GM23338 (cell line): ENCODE data around the gene TADA2A. TPM values are rescaled to one million over a fixed set of nuclear protein-coding genes. Genes with fewer than 3 reads are reported as not detected.

Experiments used
- ATAC-seq: fragments of 200-7000 bp; cut with Tn5 transposase; 3 replicates; pipeline ENCODE4 v1.9.1; 2020
- DNase-seq: peaks from one replicate; pipeline ENCODE4 v3.0.0-alpha.2; 2015; ENCODE audit warnings: low spot score
- H2AFZ ChIP-seq: fragments of 200-600 bp; sonication (generic); 2 replicates; pipeline ENCODE4 v1.8.0; 2016; ENCODE audit warnings: antibody characterized with exemption, mild to moderate bottlenecking, moderate library complexity
- H3F3A ChIP-seq: fragments of 200-600 bp; sonication (generic); replicated peaks from 2 replicates; pipeline ENCODE4 v1.8.0; 2017; ENCODE audit warnings: antibody characterized with exemption, mixed run types, low read depth
- H3K27ac ChIP-seq: fragments of 200-600 bp; sonication (generic); 2 replicates; pipeline ENCODE4 v1.6.1; 2016; ENCODE audit warnings: low read depth
- H3K27me3 ChIP-seq: fragments of 200-600 bp; sonication (generic); 2 replicates; pipeline ENCODE4 v1.8.0; 2016; ENCODE audit warnings: mild to moderate bottlenecking, mixed run types, moderate library complexity; ENCODE audit not compliant: insufficient read depth
- H3K36me3 ChIP-seq: fragments of 200-600 bp; sonication (generic); 2 replicates; pipeline ENCODE4 v1.8.0; 2016; ENCODE audit warnings: mild to moderate bottlenecking; ENCODE audit not compliant: insufficient read depth
- H3K4me1 ChIP-seq: fragments of 200-600 bp; sonication (generic); 2 replicates; pipeline ENCODE4 v1.8.0; 2016; ENCODE audit warnings: mild to moderate bottlenecking, moderate library complexity; ENCODE audit not compliant: insufficient read depth
- H3K4me2 ChIP-seq: fragments of 200-600 bp; sonication (generic); 2 replicates; pipeline ENCODE4 v1.7.1; 2017; ENCODE audit warnings: mixed run types
- H3K4me3 ChIP-seq: fragments of 200-600 bp; sonication (generic); 2 replicates; pipeline ENCODE4 v1.6.1; 2016; ENCODE audit warnings: mixed run types
- H3K79me2 ChIP-seq: fragments of 200-600 bp; sonication (generic); replicated peaks from 2 replicates; pipeline ENCODE4 v1.8.0; 2017; ENCODE audit warnings: mild to moderate bottlenecking; ENCODE audit not compliant: insufficient read depth
- H3K9me2 ChIP-seq: fragments of 200-600 bp; sonication (generic); 2 replicates; pipeline ENCODE4 v1.8.0; 2017; ENCODE audit not compliant: insufficient read depth
- H4K20me1 ChIP-seq: fragments of 200-600 bp; sonication (generic); replicated peaks from 2 replicates; pipeline ENCODE4 v1.8.0; 2017; ENCODE audit warnings: mild to moderate bottlenecking; ENCODE audit not compliant: insufficient read depth
- H3K27ac Mint-ChIP-seq: 2 replicates; pipeline ENCODE4 v1.8.0; 2020; ENCODE audit warnings: inconsistent platforms, mild to moderate bottlenecking, moderate library complexity, mixed read lengths
- H3K27me3 Mint-ChIP-seq: 3 replicates; pipeline ENCODE4 v1.8.0; 2022; ENCODE audit warnings: low read depth, mild to moderate bottlenecking, moderate library complexity, mixed read lengths, inconsistent platforms; ENCODE audit not compliant: insufficient read depth, poor library complexity
- H3K36me3 Mint-ChIP-seq: 3 replicates; pipeline ENCODE4 v1.8.0; 2021; ENCODE audit warnings: low read depth, mild to moderate bottlenecking, inconsistent platforms, moderate library complexity, mixed read lengths
- H3K4me1 Mint-ChIP-seq: 3 replicates; pipeline ENCODE4 v1.8.0; 2020; ENCODE audit warnings: mild to moderate bottlenecking, inconsistent platforms, mixed read lengths
- H3K4me3 Mint-ChIP-seq: 3 replicates; pipeline ENCODE4 v1.8.0; 2021; ENCODE audit warnings: moderate library complexity, mild to moderate bottlenecking, inconsistent platforms, mixed read lengths
- H3K9me3 Mint-ChIP-seq: 3 replicates; pipeline ENCODE4 v1.8.0; 2020; ENCODE audit warnings: moderate library complexity, mild to moderate bottlenecking, inconsistent platforms, mixed read lengths
- CREB1 ChIP-seq: fragments of 250-450 bp; sonication (Bioruptor Pico); IDR thresholded peaks from 2 replicates; pipeline ENCODE4 v1.5.0; 2020; ENCODE audit warnings: low read depth, mild to moderate bottlenecking, moderate library complexity
- EZH2 ChIP-seq: fragments of 200-600 bp; sonication (generic); IDR thresholded peaks from one replicate; pipeline ENCODE4 v1.8.0; 2017; ENCODE audit warnings: antibody characterized with exemption, mild to moderate bottlenecking, low read depth; ENCODE audit not compliant: unreplicated experiment
- EZH2phosphoT487 ChIP-seq: fragments of 200-600 bp; sonication (generic); IDR thresholded peaks from one replicate; pipeline ENCODE4 v1.8.1; 2018; ENCODE audit warnings: antibody characterized with exemption; ENCODE audit not compliant: unreplicated experiment
- JUNB ChIP-seq: IDR thresholded peaks from one replicate; pipeline ENCODE4 v1.6.1; 2016; ENCODE audit warnings: antibody characterized with exemption; ENCODE audit not compliant: unreplicated experiment
- NANOG ChIP-seq: IDR thresholded peaks from 2 replicates; pipeline ENCODE4 v1.6.1; 2016; ENCODE audit warnings: antibody characterized with exemption, borderline replicate concordance
- POLR2AphosphoS5 ChIP-seq: IDR thresholded peaks from 2 replicates; pipeline ENCODE4 v1.6.1; 2016; ENCODE audit warnings: antibody characterized with exemption, low read depth
- STAT1 ChIP-seq: IDR thresholded peaks from one replicate; pipeline ENCODE4 v1.6.1; 2016; ENCODE audit warnings: antibody characterized with exemption; ENCODE audit not compliant: unreplicated experiment
- ZNF114 ChIP-seq: fragments of 250-450 bp; sonication (Bioruptor Pico); IDR thresholded peaks from 2 replicates; pipeline ENCODE4 v1.5.0; 2020; ENCODE audit warnings: mild to moderate bottlenecking, moderate library complexity
- ZNF331 ChIP-seq: fragments of 250-450 bp; sonication (Bioruptor Pico); IDR thresholded peaks from 2 replicates; pipeline ENCODE4 v1.5.0; 2020; ENCODE audit warnings: low read depth, mild to moderate bottlenecking, moderate library complexity
- polyA plus RNA-seq: library from polyadenylated mRNA; unstranded; fragments of >200 nt; fragmentation: Nextera tagmentation; extraction: Ambion mirVana; gene quantifications from 2 replicates; pipeline ENCODE4 v1.2.1, GENCODE V29; 2016
- total RNA-seq: library from RNA; depleted of rRNA; stranded (reverse); fragments of >200 nt; shearing (Covaris generic); gene quantifications from 2 replicates; pipeline ENCODE4 v1.2.3, GENCODE V29; 2014
- TF ChIP-seq, protein P1 (sequence below): IDR thresholded peaks from one replicate; pipeline ENCODE4 v1.6.1; 2018; ENCODE audit warnings: antibody characterized with exemption; ENCODE audit not compliant: unreplicated experiment
- TF ChIP-seq, protein P2 (sequence below): fragments of 250-450 bp; sonication (Bioruptor Pico); IDR thresholded peaks from 2 replicates; pipeline ENCODE4 v1.5.0; 2020; ENCODE audit warnings: mild to moderate bottlenecking, moderate library complexity
- TF ChIP-seq, protein P3 (sequence below), 2 experiments: fragments of 200-600 bp in 1 of 2; sonication (generic) in 1 of 2; conservative IDR thresholded peaks; 2 replicates each; pipeline versions ENCODE4 v1.5.1 to v1.6.1; 2016 to 2017; ENCODE audit warnings: antibody characterized with exemption in 2 of 2, low read depth in 2 of 2, mild to moderate bottlenecking in 2 of 2, moderate library complexity in 1 of 2
- TF ChIP-seq, protein P4 (sequence below): IDR thresholded peaks from 2 replicates; pipeline ENCODE4 v1.6.1; 2016; ENCODE audit warnings: antibody characterized with exemption

The TADA2A gene
- total and polyA plus RNA-seq, 2 experiments from 2014 or later: 14.5 to 17.1 TPM

DNA sequence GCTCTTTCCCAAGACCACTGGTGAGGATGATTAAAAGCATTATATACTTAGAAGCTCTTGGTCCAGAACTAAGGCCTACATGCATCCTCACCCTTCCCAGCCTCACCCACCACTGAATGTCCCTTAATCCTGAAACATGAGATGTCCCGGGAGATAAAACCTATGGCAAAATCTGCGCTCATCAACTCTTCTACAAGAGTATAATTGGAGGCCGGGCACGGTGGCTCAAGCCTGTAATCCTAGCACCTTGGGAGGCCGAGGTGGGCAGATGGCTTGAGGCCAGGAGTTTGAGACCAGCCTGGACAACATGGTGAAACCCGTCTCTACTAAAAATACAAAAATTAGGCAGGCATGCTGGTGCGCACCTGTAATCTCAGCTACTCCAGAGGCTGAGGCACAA lies 13.3 kb upstream of the TADA2A start:
- Histone ChIP-seq H3K4me3 (no peak overlapping the region), H3F3A (no peaks in the 10 kb centered on the region), H3K27ac (no peak overlapping the region), H3K9me2 (no peaks in the 10 kb centered on the region), H3K27me3 (no peaks in the 10 kb centered on the region), H4K20me1 (no peaks in the 10 kb centered on the region; the same call in 1 of the 2 replicates), H3K4me2 (no peak overlapping the region), H3K79me2 (no peaks in the 10 kb centered on the region), H3K4me1 (no peaks in the 10 kb centered on the region; the same call in 1 of the 2 replicates), H3K36me3 (no peaks in the 10 kb centered on the region), H2AFZ (no peak overlapping the region)
- H3K4me3 Mint-ChIP-seq: no peak overlapping the region
- DNase-seq: no peak
- no peaks in the 10 kb centered on the region for H3K9me3 Mint-ChIP-seq
- peaks cover 3% of the 10 kb centered on the region for H3K27me3 Mint-ChIP-seq
- no peaks in the 10 kb centered on the region for H3K36me3 Mint-ChIP-seq
- H3K27ac Mint-ChIP-seq: no peak overlapping the region
- ATAC-seq: no peak
- H3K4me1 Mint-ChIP-seq: peaks cover 3% of the 10 kb centered on the region; the same call in 2 of the 3 replicates
- TF ChIP-seq, protein P1, sequence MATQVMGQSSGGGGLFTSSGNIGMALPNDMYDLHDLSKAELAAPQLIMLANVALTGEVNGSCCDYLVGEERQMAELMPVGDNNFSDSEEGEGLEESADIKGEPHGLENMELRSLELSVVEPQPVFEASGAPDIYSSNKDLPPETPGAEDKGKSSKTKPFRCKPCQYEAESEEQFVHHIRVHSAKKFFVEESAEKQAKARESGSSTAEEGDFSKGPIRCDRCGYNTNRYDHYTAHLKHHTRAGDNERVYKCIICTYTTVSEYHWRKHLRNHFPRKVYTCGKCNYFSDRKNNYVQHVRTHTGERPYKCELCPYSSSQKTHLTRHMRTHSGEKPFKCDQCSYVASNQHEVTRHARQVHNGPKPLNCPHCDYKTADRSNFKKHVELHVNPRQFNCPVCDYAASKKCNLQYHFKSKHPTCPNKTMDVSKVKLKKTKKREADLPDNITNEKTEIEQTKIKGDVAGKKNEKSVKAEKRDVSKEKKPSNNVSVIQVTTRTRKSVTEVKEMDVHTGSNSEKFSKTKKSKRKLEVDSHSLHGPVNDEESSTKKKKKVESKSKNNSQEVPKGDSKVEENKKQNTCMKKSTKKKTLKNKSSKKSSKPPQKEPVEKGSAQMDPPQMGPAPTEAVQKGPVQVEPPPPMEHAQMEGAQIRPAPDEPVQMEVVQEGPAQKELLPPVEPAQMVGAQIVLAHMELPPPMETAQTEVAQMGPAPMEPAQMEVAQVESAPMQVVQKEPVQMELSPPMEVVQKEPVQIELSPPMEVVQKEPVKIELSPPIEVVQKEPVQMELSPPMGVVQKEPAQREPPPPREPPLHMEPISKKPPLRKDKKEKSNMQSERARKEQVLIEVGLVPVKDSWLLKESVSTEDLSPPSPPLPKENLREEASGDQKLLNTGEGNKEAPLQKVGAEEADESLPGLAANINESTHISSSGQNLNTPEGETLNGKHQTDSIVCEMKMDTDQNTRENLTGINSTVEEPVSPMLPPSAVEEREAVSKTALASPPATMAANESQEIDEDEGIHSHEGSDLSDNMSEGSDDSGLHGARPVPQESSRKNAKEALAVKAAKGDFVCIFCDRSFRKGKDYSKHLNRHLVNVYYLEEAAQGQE: no peak
- TF ChIP-seq POLR2AphosphoS5 (no peak), ZNF114 (CRISPR knock-in tag) (no peak), EZH2phosphoT487 (no peak), JUNB (no peak), ZNF331 (CRISPR knock-in tag) (no peak), CREB1 (no peak), NANOG (no peak), EZH2 (no peak), STAT1 (no peak)
- TF ChIP-seq, protein P2, sequence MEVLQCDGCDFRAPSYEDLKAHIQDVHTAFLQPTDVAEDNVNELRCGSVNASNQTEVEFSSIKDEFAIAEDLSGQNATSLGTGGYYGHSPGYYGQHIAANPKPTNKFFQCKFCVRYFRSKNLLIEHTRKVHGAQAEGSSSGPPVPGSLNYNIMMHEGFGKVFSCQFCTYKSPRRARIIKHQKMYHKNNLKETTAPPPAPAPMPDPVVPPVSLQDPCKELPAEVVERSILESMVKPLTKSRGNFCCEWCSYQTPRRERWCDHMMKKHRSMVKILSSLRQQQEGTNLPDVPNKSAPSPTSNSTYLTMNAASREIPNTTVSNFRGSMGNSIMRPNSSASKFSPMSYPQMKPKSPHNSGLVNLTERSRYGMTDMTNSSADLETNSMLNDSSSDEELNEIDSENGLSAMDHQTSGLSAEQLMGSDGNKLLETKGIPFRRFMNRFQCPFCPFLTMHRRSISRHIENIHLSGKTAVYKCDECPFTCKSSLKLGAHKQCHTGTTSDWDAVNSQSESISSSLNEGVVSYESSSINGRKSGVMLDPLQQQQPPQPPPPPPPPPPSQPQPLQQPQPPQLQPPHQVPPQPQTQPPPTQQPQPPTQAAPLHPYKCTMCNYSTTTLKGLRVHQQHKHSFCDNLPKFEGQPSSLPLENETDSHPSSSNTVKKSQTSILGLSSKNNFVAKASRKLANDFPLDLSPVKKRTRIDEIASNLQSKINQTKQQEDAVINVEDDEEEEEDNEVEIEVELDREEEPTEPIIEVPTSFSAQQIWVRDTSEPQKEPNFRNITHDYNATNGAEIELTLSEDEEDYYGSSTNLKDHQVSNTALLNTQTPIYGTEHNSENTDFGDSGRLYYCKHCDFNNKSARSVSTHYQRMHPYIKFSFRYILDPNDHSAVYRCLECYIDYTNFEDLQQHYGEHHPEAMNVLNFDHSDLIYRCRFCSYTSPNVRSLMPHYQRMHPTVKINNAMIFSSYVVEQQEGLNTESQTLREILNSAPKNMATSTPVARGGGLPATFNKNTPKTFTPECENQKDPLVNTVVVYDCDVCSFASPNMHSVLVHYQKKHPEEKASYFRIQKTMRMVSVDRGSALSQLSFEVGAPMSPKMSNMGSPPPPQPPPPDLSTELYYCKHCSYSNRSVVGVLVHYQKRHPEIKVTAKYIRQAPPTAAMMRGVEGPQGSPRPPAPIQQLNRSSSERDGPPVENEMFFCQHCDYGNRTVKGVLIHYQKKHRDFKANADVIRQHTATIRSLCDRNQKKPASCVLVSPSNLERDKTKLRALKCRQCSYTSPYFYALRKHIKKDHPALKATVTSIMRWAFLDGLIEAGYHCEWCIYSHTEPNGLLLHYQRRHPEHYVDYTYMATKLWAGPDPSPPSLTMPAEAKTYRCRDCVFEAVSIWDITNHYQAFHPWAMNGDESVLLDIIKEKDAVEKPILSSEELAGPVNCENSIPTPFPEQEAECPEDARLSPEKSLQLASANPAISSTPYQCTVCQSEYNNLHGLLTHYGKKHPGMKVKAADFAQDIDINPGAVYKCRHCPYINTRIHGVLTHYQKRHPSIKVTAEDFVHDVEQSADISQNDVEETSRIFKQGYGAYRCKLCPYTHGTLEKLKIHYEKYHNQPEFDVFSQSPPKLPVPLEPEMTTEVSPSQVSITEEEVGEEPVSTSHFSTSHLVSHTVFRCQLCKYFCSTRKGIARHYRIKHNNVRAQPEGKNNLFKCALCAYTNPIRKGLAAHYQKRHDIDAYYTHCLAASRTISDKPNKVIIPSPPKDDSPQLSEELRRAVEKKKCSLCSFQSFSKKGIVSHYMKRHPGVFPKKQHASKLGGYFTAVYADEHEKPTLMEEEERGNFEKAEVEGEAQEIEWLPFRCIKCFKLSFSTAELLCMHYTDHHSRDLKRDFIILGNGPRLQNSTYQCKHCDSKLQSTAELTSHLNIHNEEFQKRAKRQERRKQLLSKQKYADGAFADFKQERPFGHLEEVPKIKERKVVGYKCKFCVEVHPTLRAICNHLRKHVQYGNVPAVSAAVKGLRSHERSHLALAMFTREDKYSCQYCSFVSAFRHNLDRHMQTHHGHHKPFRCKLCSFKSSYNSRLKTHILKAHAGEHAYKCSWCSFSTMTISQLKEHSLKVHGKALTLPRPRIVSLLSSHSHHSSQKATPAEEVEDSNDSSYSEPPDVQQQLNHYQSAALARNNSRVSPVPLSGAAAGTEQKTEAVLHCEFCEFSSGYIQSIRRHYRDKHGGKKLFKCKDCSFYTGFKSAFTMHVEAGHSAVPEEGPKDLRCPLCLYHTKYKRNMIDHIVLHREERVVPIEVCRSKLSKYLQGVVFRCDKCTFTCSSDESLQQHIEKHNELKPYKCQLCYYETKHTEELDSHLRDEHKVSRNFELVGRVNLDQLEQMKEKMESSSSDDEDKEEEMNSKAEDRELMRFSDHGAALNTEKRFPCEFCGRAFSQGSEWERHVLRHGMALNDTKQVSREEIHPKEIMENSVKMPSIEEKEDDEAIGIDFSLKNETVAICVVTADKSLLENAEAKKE (CRISPR knock-in tag): no peak
- TF ChIP-seq, protein P3, sequence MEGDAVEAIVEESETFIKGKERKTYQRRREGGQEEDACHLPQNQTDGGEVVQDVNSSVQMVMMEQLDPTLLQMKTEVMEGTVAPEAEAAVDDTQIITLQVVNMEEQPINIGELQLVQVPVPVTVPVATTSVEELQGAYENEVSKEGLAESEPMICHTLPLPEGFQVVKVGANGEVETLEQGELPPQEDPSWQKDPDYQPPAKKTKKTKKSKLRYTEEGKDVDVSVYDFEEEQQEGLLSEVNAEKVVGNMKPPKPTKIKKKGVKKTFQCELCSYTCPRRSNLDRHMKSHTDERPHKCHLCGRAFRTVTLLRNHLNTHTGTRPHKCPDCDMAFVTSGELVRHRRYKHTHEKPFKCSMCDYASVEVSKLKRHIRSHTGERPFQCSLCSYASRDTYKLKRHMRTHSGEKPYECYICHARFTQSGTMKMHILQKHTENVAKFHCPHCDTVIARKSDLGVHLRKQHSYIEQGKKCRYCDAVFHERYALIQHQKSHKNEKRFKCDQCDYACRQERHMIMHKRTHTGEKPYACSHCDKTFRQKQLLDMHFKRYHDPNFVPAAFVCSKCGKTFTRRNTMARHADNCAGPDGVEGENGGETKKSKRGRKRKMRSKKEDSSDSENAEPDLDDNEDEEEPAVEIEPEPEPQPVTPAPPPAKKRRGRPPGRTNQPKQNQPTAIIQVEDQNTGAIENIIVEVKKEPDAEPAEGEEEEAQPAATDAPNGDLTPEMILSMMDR (conservative IDR thresholded peaks at IDR 0.05; ENCODE audit: low read depth in 2 of 2): no peak
- TF ChIP-seq, protein P4, sequence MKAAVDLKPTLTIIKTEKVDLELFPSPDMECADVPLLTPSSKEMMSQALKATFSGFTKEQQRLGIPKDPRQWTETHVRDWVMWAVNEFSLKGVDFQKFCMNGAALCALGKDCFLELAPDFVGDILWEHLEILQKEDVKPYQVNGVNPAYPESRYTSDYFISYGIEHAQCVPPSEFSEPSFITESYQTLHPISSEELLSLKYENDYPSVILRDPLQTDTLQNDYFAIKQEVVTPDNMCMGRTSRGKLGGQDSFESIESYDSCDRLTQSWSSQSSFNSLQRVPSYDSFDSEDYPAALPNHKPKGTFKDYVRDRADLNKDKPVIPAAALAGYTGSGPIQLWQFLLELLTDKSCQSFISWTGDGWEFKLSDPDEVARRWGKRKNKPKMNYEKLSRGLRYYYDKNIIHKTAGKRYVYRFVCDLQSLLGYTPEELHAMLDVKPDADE: no peak
